GM19397 (cell line): ENCODE results near the gene ACTN1.

Experiments used
- ATAC-seq: cut with Tn5 transposase; IDR thresholded peaks from one replicate; pipeline ENCODE4 v1.9.1; 2021; ENCODE audit warnings: mild to moderate bottlenecking, moderate library complexity; ENCODE audit not compliant: unreplicated experiment

Gene ACTN1

GRCh38 chr14:68937471-68938270, 41.4 kb downstream of the ACTN1 start:
- no peak for ATAC-seq

- no peak for ATAC-seq
Observed at GRCh38 chr14:68936980-68937379, 42.1 kb downstream of the ACTN1 start.

- ATAC-seq = no peak
Observed at GRCh38 chr14:68936476-68936875, 42.6 kb downstream of the ACTN1 start.

GRCh38 chr14:68935761-68936214, 43.3 kb downstream of the ACTN1 start:
- ATAC-seq = no peak

GRCh38 chr14:68934066-68934465, 45.0 kb downstream of the ACTN1 start:
- no peak for ATAC-seq

- ATAC-seq = no peak
Observed at GRCh38 chr14:68932686-68933085, 46.4 kb downstream of the ACTN1 start.

GRCh38 chr14:68932231-68932630, 46.9 kb downstream of the ACTN1 start:
- no peak for ATAC-seq

- no peak for ATAC-seq
Observed at GRCh38 chr14:68931474-68932051, 47.5 kb downstream of the ACTN1 start.

GRCh38 chr14:68931063-68931462, 48.0 kb downstream of the ACTN1 start:
- no peak for ATAC-seq

- no peak for ATAC-seq
Observed at GRCh38 chr14:68929623-68930307, 49.3 kb downstream of the ACTN1 start.

GRCh38 chr14:68928770-68929550, 50.1 kb downstream of the ACTN1 start:
- no peak for ATAC-seq

GRCh38 chr14:68927956-68928675, 51.0 kb downstream of the ACTN1 start:
- ATAC-seq = no peak

GRCh38 chr14:68927089-68927488, 52.0 kb downstream of the ACTN1 start:
- ATAC-seq = no peak

- no peak for ATAC-seq
Observed at GRCh38 chr14:68926236-68926635, 52.9 kb downstream of the ACTN1 start.

GRCh38 chr14:68925373-68925772, 53.7 kb downstream of the ACTN1 start:
- no peak for ATAC-seq

- ATAC-seq = no peak
Observed at GRCh38 chr14:68924186-68925158, 54.6 kb downstream of the ACTN1 start.

- no peak for ATAC-seq
Observed at GRCh38 chr14:68922886-68923285, 56.2 kb downstream of the ACTN1 start.

- ATAC-seq = no peak
Observed at GRCh38 chr14:68922201-68922621, 56.9 kb downstream of the ACTN1 start.

- ATAC-seq = no peak
Observed at GRCh38 chr14:68921666-68922065, 57.4 kb downstream of the ACTN1 start.
